GM19324 (cell line): ENCODE data around the gene C9orf152.

Experiments
- ATAC-seq: cut with Tn5 transposase; IDR thresholded peaks from one replicate; pipeline ENCODE4 v1.9.1; 2021; ENCODE audit warnings: mild to moderate bottlenecking, moderate library complexity; ENCODE audit not compliant: unreplicated experiment, low FRiP score

The C9orf152 gene

DNA sequence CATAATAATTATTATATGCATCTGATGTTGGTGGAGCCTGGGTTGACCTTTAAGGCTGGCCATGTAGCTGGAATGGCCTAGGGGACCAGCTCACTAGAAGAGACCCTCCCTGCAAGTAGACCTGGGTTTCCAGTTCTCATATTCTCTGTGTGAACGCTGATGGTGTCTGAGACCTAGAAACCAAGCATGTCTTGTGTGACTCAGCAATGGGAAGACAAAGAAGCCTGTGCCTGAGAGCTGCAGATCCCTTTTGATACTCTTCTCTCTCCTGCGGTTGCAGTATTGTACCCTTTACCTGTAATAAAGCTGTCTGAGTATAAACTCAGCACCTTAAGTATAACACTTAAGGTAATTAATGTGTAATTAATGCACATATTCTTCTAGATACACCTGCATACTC is 22.2 kb downstream of the C9orf152 start:
- ATAC-seq = no peak

DNA sequence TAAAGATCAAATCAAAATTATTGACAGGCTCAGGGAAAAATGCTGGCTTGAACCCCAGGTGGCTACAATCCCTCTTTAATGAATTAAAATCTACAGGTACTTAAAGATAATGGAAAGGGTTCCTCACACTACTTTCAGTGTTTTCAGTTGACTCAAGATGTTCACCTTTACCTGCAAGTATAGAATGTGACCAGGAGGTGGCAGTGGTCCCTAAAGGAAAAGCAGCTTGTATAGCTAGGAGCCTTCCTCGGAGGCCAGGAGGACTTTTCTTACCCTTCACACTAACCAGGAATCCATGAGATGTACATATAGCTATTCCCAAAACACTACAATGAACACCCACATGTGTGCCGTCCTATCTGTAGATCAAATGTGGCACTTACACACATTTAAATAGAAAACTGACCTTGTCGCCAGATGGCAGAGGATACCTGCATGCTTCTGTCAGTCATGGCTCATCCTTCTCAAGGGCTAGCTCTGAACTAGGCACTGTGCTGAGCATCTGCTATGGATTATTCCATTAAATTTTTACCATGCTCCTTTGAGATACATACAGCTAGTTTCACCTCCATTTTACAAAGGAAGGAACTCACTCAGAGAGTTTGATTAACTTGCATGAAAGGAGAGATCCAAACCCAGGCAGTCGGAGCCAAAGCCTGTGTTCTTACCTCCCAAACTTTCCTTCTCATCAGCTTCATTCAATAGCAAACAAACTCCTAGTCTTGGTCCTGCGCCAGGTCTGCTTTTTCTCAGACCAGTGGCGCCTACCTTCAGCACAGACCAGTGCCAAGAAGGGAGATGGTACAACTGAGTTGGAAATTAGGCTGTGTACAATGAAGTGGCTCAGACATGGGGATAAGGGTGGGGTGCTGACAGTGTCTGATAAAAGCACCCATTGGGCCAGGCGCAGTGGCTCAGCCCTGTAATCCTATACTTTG is 24.5 kb downstream of the C9orf152 start:
- ATAC-seq = no peak

DNA sequence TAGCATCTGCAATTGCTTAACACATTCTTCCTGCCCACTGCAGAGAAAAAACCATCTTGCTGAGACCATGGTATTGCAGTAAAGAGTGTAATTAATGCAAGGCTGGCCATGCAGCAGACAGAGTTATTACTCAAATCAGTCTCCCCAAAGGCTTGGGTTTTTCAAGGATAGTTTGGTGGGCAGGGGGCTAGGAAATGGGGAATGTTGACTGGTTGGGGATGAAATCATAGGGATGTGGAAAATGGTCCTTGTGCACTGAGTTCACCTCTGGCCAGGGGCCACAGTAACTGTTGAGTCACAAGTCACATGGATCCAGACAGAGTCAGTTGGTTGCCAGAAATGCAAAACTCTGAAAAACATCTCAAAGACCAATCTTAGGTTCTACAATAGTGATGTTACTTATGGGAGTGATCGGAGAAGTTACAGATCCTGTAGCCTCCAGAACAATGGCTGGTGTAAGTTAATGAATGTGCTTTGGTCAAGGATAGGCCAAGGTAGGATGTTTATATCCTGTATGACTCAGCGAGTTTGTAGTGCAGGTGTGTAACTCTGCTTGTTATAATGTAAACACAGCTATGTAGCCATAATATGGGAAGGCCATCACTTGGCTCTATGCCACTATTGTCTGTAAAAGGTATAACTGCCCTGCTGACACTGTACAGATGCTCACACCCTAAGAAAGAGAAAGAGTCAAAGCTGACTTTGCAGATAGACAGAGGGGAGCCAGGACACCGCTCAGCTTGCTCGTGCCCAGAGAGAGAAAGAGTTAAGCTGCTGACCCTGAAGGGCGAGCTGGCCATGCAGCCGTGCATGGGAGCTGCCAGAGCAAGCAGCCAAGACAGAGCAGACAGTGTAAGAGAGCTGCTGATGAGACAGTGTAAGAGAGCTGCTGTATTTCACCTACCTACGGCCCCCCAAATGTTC is 27.2 kb downstream of the C9orf152 start:
- no peak for ATAC-seq

DNA sequence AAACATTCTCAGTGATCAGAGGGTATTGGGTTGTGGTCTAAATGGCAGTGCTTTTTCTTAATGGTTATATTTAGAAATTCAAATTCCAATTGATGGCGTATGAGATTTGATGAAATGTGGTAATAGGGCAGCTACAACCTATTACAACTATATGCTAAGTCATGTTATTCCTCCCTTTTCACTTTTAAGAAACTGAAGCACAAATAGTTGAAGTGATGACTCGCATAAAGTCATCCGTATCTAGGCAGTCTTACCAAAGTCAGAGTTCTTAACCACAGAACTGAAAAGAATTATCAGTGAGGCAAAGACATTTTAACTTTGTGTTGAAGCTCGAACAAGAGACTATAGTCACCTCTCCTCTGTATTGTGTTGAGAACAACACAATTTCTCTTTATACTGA is 28.2 kb downstream of the C9orf152 start:
- ATAC-seq = no peak

DNA sequence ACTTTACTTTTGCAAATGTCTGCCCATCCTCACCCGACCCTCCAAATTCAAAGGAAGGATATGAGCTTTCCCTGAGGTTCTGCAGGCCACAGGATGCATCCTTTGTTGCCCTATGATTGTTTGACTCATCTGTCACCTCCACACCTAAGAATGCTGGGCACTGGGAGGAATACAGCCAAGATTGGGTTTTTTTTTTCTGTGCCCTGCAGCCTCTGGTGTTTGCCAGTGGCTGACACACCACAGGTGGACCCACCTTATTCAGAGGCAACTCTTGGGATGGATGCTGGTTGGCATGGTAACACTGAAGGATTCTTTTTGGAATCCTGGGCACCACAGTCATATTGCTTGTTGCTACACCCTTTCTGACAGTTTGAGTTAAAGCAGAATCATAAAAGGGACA is 29.7 kb downstream of the C9orf152 start:
- ATAC-seq = no peak

DNA sequence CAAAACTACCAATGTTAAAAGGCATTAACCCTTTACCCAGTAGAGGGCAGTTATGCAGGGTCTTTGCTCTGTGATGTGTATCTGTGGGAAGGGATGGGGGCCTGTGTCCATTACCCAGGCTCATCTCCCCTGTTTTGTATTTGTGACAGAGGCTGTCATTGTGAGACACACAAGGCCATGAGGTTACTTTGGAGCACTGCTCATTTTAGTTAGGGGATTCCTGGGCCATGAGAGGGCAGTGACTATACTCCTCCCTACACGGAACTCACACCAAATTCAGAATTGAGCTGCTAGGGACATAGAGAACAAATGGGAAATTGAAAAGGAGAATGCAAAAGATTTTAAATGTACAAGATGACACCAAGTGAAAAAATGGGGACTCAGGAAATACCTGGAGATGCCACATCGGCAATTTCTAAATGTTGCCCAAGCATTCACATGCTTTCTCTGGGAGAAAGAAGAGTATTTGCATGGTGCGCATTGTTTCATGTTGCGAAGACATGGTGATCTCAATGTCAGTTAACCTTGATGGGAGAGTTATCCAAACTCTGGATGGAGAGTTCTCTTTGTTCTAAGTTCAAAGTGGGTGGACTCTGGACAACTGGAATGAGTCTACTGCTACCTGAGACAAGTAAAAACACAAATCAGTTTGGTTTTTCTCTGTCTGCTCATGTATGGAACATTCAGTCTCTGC is 32.5 kb downstream of the C9orf152 start:
- no peak for ATAC-seq

DNA sequence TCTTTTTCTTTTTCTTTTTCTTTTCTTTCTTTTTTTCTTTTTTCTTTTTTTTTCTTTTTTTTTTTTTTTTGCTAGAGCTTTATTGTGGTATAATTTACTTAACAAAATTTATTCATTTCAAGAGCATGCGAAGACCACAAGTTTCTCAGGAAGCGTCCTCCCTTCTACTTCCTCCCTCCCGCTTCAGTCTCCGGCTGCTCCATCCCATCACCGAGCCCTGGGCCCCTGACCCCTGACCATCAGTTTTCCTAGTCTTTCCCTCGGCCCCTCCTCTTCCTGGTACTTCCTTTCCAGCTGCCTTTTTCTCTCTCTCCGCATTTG is 34.7 kb downstream of the C9orf152 start:
- no peak for ATAC-seq

DNA sequence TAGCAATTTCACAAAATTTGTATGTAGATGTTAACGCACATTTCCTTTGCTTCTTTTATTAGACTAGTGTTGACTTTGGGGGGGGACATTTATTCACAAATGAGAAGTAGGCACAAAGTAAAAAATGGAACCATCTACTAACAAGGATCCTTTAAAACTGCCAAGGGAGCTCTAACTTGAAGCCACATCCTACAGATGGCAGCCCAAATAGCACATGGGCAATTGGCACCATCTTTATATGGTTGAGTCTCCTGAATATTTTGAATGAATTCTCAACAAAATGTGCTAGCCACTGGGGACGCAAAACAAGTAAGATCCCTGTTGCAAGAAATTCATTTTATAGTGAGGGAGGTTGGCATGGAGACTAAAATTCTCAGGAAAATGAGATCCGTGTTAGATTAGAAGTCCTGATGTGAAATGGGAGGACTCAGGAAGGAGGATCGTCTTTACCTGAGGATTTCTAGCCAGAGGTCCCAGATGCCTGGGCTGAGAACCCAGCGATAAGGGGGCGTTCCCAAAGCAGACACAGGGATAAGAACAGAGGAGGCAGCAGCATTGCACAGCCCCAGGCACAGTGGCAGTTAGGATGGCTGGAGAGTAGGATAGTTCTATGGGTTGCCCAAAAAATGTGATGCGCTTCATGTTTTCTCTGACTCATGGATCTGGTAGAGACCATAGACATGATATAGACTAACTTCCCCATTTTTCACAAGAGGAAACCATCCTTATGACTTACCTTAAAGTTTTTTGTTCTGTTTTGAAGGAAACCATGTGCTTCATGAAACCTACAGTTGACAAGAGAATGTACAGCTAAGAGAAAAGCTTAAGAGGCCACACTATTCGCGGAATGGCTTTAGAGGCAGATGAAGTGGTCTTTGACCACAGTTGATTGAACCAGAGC is 37.4 kb downstream of the C9orf152 start:
- ATAC-seq = no peak

DNA sequence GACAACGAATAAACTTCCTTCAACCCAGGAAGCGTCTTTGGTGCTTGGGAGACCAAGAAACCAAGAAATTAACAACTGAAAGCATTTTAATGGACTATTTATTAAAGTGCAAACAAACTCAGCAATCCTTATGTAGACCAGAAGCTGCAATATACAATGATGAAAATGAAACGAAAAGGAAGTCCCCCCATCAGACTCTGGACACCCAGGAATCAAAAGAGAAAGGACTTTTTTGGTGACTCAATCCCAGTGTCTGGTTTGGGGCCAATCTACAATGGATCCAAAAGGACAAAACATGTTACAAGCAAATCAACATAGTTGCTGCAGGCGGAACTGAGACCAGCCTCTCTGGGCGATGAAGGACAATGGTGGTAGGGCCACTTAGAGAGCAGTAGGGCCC is 39.5 kb downstream of the C9orf152 start:
- no peak for ATAC-seq

DNA sequence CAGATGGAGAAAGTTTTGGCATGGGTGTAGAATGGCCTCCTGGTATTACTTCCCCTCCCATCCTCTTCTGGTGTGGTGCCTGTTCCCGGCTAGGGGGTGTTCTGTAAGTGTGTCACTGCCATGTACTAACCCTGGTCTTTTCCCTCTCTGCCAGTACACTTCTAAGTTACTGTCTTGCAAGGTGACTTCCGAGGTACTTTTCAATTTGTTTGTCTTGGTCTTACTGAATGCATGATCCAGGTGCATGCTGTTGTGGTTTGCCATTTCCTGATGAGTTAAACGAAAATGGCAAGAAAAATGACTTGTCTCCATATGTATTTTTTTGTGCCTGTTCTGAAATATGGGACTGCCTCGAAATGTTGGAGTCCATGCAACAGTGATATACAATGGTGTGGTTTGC is 46.0 kb downstream of the C9orf152 start:
- no peak for ATAC-seq

DNA sequence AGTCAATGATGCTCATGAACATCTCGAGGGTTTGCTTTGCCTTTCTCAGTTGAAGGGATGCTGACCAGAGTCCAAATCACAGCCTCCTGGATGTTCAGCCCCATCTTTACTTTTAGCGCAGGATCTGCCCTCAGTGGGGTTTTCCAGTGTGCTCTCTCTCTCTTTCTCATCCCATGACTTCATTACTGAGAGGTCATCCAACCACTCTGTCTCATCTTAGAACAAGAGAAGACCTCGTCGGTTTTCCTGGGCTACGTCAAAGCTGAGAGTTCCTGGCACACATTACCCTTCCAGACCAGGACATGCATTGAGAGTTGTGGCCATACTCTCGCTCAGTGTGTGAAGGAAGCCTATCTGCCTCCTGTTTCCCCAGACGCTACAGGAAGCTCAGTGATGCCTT is 47.3 kb downstream of the C9orf152 start:
- ATAC-seq = no peak

DNA sequence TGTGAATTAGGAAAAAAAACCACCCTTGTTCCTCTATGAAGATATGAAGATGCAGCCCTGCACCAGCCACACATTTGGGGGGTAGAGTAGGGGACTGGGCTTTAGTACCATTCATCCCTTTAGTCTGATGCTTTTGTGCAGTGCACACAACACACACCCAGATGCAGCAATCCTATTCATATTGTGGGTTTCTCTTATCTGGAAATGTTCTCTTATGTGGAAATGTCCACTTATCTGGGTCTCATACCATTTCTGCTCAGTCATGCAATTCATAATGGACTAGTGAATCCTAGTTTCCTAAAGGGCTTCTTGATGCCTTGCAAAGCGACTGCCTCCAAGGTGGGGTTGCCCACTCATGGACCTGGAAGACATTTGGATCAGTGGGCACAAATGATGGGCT is 47.8 kb downstream of the C9orf152 start:
- no peak for ATAC-seq

DNA sequence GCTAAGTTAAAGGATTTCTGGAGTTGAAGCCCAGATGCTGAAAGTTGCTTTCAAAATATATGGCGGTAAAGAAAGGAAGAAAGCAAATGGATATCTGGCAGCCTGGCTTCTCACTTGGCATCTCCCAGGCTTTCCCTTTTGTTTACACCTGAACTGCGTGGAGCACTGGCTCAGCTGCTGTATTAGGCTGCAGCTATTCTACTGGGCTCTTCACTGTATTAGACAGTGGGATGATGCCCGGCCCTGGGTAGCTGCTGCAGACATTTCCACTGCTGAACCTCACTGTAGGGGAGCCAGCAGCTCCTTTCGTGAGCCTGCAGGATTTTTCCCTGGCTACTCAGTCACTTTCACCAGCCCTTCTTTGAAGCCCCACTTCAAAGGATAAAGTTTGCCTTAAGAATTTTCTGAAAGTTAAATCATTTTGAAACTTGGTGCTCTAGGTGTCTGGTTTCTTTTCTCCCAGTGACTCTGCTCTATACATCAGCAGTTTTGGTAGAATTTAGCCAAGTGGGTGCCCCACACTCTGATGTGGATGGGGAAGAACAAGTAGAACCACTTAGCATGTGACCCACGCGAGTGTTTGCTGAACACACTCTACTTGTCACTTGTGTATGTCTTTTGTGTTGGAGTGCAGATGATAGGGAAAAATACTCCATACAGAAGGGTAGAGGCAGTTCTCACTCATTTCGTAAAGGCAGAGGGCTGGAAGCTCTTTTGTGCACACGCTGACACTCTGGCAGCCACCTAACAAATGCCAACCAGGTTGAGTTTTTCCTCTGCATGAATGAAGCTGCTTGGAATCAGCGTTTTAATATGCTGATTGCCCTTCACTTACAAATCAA is 49.9 kb downstream of the C9orf152 start:
- ATAC-seq = no peak

DNA sequence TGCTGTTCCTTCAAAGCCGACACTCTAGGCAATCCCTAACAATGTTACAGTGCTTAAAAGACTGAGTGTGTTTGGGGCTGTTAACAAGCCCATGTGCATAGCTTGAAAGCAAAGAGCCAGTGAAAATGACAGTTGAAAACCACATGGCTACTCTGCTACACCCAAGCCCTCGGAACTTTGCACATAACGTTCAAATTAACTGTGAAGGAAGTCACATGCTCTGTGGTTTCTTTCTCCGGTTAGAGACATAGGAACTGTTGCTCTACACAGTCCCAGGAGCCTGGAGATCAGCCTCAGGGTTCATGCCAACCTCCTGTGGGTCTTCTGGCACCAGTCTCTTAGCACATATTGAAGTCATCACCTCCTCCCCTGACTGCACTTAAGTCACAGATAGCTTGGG is 51.1 kb downstream of the C9orf152 start:
- peak; percentile 64 for ATAC-seq

DNA sequence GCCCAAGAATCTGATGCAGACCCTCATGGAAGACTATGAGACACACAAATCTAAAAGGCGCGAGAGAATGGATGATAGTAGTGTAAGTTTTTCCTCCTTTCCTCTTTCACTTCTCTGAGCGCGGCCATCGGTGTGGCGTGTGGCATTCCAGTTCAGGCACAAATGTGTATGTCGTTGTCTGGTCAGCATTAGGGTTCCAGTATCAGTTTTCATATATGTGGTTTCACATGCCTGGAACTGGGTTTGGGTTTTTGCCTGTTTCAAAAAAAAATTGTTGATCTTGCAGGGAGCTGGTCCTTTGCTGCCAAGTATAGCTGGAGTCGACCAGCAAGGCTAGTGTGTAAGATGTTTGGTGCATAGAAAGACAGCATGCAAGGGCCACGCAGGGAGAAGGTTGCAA is 51.5 kb downstream of the C9orf152 start:
- peak; percentile 3 for ATAC-seq

DNA sequence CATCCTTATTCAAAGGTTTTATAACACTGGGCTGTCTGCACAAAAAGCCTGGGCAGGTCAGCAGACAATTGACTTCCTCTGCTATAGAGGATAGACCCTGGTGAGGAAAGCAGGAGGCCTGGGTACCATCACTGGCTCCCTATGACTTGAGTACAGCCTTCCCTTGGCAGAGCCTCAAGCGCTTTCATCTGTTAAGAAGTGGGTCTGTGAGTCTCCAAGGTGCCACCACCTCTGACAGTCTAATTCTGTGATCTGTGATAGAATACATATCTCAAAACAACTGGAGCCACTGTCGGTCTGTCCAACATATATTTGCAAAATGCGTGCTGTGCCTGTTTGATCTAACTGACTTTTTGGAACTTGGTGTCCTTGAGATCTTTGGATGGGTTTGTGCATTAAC is 52.2 kb downstream of the C9orf152 start:
- no peak for ATAC-seq

DNA sequence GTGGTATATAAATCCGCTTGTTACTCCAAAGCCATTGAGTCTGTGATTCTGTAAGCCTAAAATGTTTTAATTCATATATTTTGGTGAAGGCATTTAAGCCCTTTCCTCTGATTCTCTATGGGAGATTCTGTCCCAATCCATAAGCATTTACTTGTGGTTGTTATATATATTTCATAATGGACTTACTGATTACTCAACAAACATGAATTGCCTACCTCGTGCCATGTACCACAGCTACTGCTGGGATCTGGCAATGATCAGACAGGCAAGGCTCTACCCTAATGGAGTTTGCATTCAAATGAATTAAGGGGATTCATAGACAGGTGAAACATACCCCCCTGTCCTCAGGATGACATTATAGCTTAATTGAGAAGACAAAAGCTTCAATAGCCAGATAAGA is 54.5 kb downstream of the C9orf152 start:
- ATAC-seq = no peak

DNA sequence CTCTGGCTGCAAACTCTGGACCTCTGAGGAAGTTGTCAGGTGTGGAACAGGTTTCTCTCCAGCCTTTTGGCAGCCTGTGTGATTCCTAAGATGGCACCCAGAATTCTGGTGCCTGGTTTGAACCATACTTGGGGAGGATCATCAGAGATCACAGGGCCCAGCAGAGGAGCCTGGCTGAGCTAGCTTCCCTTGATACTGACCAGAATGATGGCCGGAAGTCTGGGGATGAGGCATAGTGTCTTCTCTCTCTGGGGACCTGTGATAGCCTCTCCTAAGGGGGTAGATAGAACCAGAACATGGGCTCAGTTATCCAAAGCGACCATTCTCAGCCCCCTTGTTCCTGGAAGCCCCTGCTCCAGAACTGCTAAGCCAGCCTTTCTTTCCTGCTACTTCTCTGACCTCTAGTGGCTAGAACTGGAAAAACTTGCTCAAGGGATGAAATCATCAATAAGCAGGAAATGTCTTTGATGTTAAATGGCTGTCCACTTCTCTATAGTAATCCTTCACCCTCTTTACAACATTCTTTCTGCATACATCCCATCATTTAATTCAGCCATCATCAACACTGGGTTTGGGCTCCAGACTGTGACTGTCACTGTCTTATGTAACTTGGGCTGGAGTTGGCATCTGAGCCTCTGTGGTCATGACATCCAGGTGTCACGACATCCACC is 55.1 kb downstream of the C9orf152 start:
- ATAC-seq = no peak
